GM12872 (cell line): ENCODE results near the gene MICAL3.

Experiments
- CTCF ChIP-seq: IDR thresholded peaks from 3 replicates; pipeline ENCODE4 v1.5.1; 2011; ENCODE audit warnings: low read depth, mild to moderate bottlenecking, low read length, moderate library complexity; ENCODE audit not compliant: insufficient read depth

The MICAL3 gene

GRCh38 chr22:17787716-17788330 is 236.5 kb downstream of the MICAL3 start:
- TF ChIP-seq CTCF: no peak

- no peak for TF ChIP-seq CTCF
These were observed 237.1 kb downstream of the MICAL3 start for GRCh38 chr22:17787241-17787640.

GRCh38 chr22:17786435-17787161 is 237.8 kb downstream of the MICAL3 start:
- TF ChIP-seq CTCF: no peak

- peak; percentile 85 for TF ChIP-seq CTCF
These were observed 238.9 kb downstream of the MICAL3 start for GRCh38 chr22:17785185-17786184.

GRCh38 chr22:17784776-17785175 is 239.6 kb downstream of the MICAL3 start:
- TF ChIP-seq CTCF: no peak

GRCh38 chr22:17783773-17784480 is 240.4 kb downstream of the MICAL3 start:
- TF ChIP-seq CTCF: no peak
